ENCODE results near the gene NOS1.

Gene NOS1

GRCh38 chr12:117162633-117163032 lies 198.8 kb downstream of the NOS1 start:
- peaks cover 55% of the 10 kb centered on the region for H3K36me3 ChIP-seq (ENCODE audit: insufficient read depth, low read length)

GRCh38 chr12:117162167-117162539 lies 199.3 kb downstream of the NOS1 start:
- H3K4me3 ChIP-seq (ENCODE audit: low read length) = no peak overlapping the region
- no peak overlapping the region for H3K4me2 ChIP-seq (ENCODE audit: low read length)
- peaks cover 57% of the 10 kb centered on the region for H3K36me3 ChIP-seq (ENCODE audit: insufficient read depth, low read length)
- no peaks in the 10 kb centered on the region for H3K27me3 ChIP-seq (ENCODE audit: control insufficient read depth, insufficient read depth, low read length)
- H3K9me3 ChIP-seq (replicated peaks; ENCODE audit: low read length) = no peaks in the 10 kb centered on the region
- H3K9ac ChIP-seq (ENCODE audit: low read depth, low read length) = no peak overlapping the region
- no peaks in the 10 kb centered on the region for H3K4me1 ChIP-seq (ENCODE audit: control insufficient read depth, insufficient read depth, low read length)

More at GRCh38 chr12:117162633-117163032, 198.8 kb downstream of the NOS1 start:
- no peak overlapping the region for H3K4me3 ChIP-seq (ENCODE audit: low read length)
- no peaks in the 10 kb centered on the region for H3K4me1 ChIP-seq (ENCODE audit: control insufficient read depth, insufficient read depth, low read length)
- H3K9me3 ChIP-seq (replicated peaks; ENCODE audit: low read length) = no peaks in the 10 kb centered on the region
- no peak overlapping the region for H3K4me2 ChIP-seq (ENCODE audit: low read length)
- no peak overlapping the region for H3K9ac ChIP-seq (ENCODE audit: low read depth, low read length)
- H3K27me3 ChIP-seq (ENCODE audit: control insufficient read depth, insufficient read depth, low read length) = no peaks in the 10 kb centered on the region

- no peaks in the 10 kb centered on the region for H3K27me3 ChIP-seq (ENCODE audit: control insufficient read depth, insufficient read depth, low read length)
- no peak overlapping the region for H3K9ac ChIP-seq (ENCODE audit: low read depth, low read length)
- no peak overlapping the region for H3K4me2 ChIP-seq (ENCODE audit: low read length)
- H3K36me3 ChIP-seq (ENCODE audit: insufficient read depth, low read length) = peaks cover 52% of the 10 kb centered on the region
- H3K4me3 ChIP-seq (ENCODE audit: low read length) = no peak overlapping the region
- H3K9me3 ChIP-seq (replicated peaks; ENCODE audit: low read length) = no peaks in the 10 kb centered on the region
- no peaks in the 10 kb centered on the region for H3K4me1 ChIP-seq (ENCODE audit: control insufficient read depth, insufficient read depth, low read length)
These were observed 199.8 kb downstream of the NOS1 start for GRCh38 chr12:117161460-117162166.

GRCh38 chr12:117159674-117160073 lies 201.8 kb downstream of the NOS1 start:
- Histone ChIP-seq H3K36me3 (ENCODE audit: insufficient read depth, low read length) (peaks cover 54% of the 10 kb centered on the region), H3K9me3 (replicated peaks; ENCODE audit: low read length) (no peaks in the 10 kb centered on the region), H3K4me3 (ENCODE audit: low read length) (no peak overlapping the region), H3K27me3 (ENCODE audit: control insufficient read depth, insufficient read depth, low read length) (no peaks in the 10 kb centered on the region), H3K9ac (ENCODE audit: low read depth, low read length) (no peak overlapping the region), H3K4me2 (ENCODE audit: low read length) (no peak overlapping the region), H3K4me1 (ENCODE audit: control insufficient read depth, insufficient read depth, low read length) (no peaks in the 10 kb centered on the region)

GRCh38 chr12:117158911-117159553 lies 202.4 kb downstream of the NOS1 start:
- Histone ChIP-seq H3K27me3 (ENCODE audit: control insufficient read depth, insufficient read depth, low read length) (no peaks in the 10 kb centered on the region), H3K4me3 (ENCODE audit: low read length) (no peak overlapping the region), H3K4me2 (ENCODE audit: low read length) (no peak overlapping the region), H3K9me3 (replicated peaks; ENCODE audit: low read length) (no peaks in the 10 kb centered on the region), H3K36me3 (ENCODE audit: insufficient read depth, low read length) (peaks cover 57% of the 10 kb centered on the region), H3K9ac (ENCODE audit: low read depth, low read length) (no peak overlapping the region), H3K4me1 (ENCODE audit: control insufficient read depth, insufficient read depth, low read length) (no peaks in the 10 kb centered on the region)
